Muscle layer of colon (tissue), 2 donors: ENCODE data around the gene CASQ2.

Source experiments
- H3K27ac ChIP-seq: one replicate; pipeline ENCODE4 v1.7.0; 2013; ENCODE audit warnings: low read depth, mild to moderate bottlenecking, low read length, moderate library complexity
- H3K27me3 ChIP-seq, 2 donors: one replicate each; pipeline ENCODE4 v1.7.0; 2013; ENCODE audit warnings: low read length in 2 of 2, mild to moderate bottlenecking in 2 of 2; ENCODE audit not compliant: insufficient read depth in 2 of 2, control insufficient read depth in 1 of 2
- H3K36me3 ChIP-seq: one replicate; pipeline ENCODE4 v1.7.0; 2013; ENCODE audit warnings: mild to moderate bottlenecking, low read length; ENCODE audit not compliant: insufficient read depth
- H3K4me1 ChIP-seq: one replicate; pipeline ENCODE4 v1.7.0; 2013; ENCODE audit warnings: mild to moderate bottlenecking, low read length; ENCODE audit not compliant: insufficient read depth
- H3K4me3 ChIP-seq, 2 donors: one replicate each; pipeline ENCODE4 v1.7.0; 2013; ENCODE audit warnings: low read length in 2 of 2, low read depth in 1 of 2, mild to moderate bottlenecking in 1 of 2, moderate library complexity in 1 of 2
- H3K9ac ChIP-seq: one replicate; pipeline ENCODE4 v1.7.0; 2013; ENCODE audit warnings: low read length
- H3K9me3 ChIP-seq: one replicate; pipeline ENCODE4 v1.7.0; 2013; ENCODE audit warnings: mild to moderate bottlenecking, low read length
- donor health status: abdominal sarcoma.
- donor health status: Adenocarcinoma of cecum.

Gene CASQ2

DNA sequence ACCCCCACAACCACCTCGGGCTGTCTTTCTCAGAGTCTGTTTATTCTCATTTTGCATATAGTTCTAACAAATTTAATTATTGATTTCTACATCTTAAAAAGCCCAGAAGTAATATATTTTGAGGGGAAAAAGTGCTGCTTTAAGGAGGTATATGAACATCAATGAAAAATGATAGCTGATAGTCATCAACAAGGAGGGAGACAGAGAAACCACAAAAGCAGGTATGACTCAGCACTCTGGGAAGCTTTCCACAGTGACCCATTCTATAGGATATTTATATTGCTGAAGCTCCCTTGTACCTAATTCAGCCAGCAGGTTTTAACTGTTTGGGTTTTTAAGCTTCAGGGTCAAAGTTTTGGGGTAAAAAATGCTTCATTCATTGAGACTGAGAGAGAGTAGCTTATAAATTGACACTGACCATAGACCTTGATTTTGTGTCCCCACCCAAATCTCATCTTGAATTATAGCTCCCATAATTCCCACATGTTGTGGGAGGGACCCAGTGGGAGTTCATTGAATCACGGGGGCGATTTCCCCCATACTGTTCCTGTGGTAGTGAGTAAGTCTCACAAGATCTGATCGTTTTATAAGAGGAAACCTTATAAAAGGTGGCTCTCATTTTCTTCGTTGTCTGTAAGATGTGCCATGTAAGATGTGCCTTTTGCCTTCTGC, 99.4 kb downstream of the CASQ2 start:
- Histone ChIP-seq H3K27me3 (no peaks in the 10 kb centered on the region), H3K27ac (no peak overlapping the region), H3K36me3 (peaks cover 17% of the 10 kb centered on the region), H3K4me3 (no peak overlapping the region), H3K9me3 (no peaks in the 10 kb centered on the region), H3K9ac (no peak overlapping the region), H3K4me1 (peaks cover 72% of the 10 kb centered on the region)

DNA sequence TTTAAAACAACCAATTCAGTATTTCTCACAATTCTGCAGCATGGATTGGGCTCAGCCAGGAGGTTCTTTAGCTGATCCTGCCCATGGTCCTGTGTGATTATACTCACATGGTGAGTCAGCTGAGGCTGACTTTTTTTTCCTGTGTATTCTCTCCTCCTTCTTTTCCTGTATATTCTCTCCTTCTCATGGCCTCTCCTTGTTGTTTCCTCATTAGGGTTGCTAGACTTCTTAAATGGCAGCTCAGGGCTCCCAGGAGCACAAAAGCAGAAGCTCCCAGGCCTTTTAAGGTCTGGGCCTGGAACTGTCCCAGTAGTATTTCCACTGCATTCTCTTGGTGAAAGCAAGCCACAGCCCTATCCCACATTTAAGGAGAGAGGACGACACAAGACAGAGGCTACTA, 99.9 kb downstream of the CASQ2 start:
- H3K27me3 ChIP-seq, result no peaks in the 10 kb centered on the region
- H3K9me3 ChIP-seq, result no peaks in the 10 kb centered on the region
- no peak overlapping the region for H3K9ac ChIP-seq
- no peak overlapping the region for H3K4me3 ChIP-seq
- H3K4me1 ChIP-seq, result peaks cover 66% of the 10 kb centered on the region
- no peak overlapping the region for H3K27ac ChIP-seq
- H3K36me3 ChIP-seq, result peaks cover 22% of the 10 kb centered on the region

DNA sequence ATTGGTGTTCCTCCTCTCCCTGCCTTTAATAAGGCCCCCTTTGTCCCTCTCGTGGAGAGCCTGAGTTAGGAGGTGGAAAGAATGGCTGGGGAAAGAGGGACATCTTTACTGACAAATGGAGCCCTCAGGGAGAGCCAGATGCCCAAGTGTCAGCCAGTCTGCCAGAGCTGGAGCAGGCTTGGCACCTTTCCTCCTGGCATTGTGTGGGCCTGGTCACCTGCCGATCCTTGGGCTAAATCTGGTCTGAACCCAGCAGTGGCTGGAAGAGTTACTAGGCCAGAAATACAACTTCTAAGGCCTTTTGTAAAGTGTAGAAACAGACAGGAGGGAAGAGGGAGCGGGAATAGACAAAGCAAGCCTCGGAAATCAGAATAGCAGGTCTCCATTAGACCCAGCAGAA, 101.8 kb downstream of the CASQ2 start:
- Histone ChIP-seq H3K9ac (no peak overlapping the region), H3K27me3 (no peaks in the 10 kb centered on the region), H3K4me3 (no peak overlapping the region), H3K27ac (no peak overlapping the region), H3K4me1 (peaks cover 48% of the 10 kb centered on the region), H3K9me3 (no peaks in the 10 kb centered on the region), H3K36me3 (peaks cover 29% of the 10 kb centered on the region)

DNA sequence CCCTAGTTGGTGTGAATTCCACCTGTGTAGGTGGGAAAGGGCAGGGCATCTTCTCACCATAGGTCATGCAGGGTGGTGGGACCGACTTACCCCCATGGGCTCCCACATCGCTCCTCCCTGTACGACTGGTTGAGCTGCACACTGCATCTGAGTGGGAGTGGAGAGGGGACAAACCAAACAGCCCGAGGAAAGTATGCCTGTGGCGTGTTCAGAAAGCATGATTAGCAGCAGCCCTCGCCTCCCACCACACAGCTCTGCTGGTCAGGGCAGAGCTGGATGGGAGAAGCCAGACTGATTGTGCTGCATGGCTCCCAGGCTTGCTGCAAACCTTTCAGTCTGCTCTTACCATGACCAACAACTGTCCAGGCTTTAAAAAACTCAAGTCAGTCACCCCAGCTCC, 102.3 kb downstream of the CASQ2 start:
- no peaks in the 10 kb centered on the region for H3K9me3 ChIP-seq
- H3K27ac ChIP-seq, result no peak overlapping the region
- H3K36me3 ChIP-seq, result peaks cover 29% of the 10 kb centered on the region
- H3K27me3 ChIP-seq, result no peaks in the 10 kb centered on the region
- no peak overlapping the region for H3K4me3 ChIP-seq
- peaks cover 43% of the 10 kb centered on the region for H3K4me1 ChIP-seq
- H3K9ac ChIP-seq, result no peak overlapping the region

DNA sequence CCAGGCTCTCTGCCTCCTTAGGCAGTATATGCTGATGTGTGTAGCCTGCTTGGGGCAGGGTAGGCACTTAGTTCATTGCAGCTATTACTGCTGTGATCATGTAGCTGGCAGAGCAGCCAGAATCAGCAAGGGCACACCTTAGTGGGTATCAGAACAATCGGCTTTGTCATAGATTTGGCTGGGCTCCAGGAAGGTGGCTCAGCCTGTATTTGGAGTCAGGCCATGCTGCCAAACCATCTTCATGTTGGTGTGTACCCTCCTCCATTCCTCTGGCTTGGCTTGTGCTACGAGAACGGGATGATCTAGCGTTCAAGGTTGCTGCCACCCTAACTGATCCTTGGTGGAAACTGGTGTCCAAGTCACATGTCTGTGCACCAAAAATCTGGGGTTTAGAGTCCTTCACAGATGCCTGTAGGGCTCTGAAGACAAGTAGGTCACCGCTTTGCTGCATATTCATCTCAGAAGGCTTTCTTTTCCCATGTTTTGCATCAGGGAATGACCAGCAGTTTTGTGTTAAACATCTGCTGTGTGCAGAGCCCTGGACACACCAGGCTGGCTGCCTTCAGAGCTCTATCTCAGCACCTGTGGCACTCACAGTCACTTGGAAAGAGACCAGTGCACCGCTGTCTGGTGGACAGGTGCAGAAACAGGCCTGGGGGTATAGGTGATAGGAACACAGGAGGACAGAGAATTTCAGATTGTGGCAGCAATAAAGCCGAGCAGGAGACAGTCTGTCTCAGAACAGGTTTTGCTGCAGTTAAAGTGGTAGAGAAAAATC, 103.0 kb downstream of the CASQ2 start:
- Histone ChIP-seq H3K36me3 (peaks cover 34% of the 10 kb centered on the region), H3K9me3 (no peaks in the 10 kb centered on the region), H3K4me1 (peaks cover 36% of the 10 kb centered on the region), H3K9ac (no peak overlapping the region), H3K27ac (no peak overlapping the region), H3K27me3 (no peaks in the 10 kb centered on the region), H3K4me3 (no peak overlapping the region)

DNA sequence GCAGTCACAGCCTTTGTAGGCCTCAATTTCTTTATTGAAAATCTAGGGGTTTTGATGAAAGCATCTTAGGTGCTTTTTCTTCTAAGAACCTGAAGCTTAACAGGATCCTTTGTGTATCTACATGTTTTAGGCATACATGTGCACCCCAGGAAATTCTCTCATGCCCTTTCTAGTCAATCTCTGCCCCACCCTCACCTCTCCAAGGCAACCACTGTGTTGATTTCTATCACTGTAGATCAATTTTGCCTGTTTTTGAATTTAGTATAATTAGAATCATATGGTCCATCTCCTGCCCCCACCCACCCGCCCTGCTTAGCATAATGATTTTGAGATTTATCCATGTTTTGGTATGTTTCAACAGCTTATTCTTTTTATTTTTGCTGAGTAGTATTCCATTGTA, 107.4 kb downstream of the CASQ2 start:
- H3K4me3 ChIP-seq, result no peak overlapping the region
- H3K27me3 ChIP-seq, result no peaks in the 10 kb centered on the region
- H3K36me3 ChIP-seq, result peaks cover 43% of the 10 kb centered on the region
- H3K4me1 ChIP-seq, result peaks cover 6% of the 10 kb centered on the region
- no peak overlapping the region for H3K9ac ChIP-seq
- H3K27ac ChIP-seq, result no peak overlapping the region
- no peaks in the 10 kb centered on the region for H3K9me3 ChIP-seq

DNA sequence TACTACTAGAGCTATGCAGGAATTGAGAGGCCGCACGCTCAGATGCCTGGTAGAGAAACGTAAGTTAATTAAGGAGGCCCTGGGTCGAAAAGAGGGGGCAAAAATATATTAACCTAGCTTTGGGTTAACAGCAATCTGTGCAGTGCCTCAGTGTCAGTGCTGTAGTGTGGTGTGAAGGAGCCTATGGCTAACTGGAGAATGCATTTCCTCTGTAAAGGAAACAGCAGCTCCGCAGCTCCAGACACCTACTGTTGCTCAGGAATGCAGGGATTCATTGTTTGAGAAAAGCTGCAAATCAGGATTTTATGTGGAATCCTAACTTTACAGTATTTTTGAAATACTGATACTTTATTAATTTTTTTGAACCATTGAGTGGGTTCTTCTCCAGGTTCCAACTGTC, 108.4 kb downstream of the CASQ2 start:
- Histone ChIP-seq H3K9me3 (no peaks in the 10 kb centered on the region), H3K36me3 (peaks cover 36% of the 10 kb centered on the region), H3K9ac (no peak overlapping the region), H3K4me1 (peaks cover 13% of the 10 kb centered on the region), H3K27me3 (no peaks in the 10 kb centered on the region), H3K4me3 (no peak overlapping the region), H3K27ac (no peak overlapping the region)

DNA sequence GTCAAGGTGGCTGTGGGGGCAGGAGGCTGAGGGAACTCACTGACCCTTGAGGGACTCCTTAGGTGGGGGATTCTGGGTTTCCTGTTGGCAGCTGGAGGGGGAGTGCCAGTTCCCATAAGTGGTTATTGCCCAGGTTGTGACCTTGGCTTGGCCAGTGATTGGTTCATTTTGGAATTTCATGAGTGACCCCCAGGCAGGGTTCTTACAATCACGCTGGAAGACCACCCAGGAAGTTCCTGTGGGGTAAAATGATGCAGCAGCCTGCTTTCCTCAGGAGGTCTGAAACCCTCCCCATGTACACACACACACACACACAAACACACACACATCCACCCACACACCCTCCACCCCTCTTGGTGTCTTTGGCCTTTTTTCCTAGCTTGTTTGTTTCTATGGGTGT, 109.9 kb downstream of the CASQ2 start:
- H3K9ac ChIP-seq, result no peak overlapping the region
- H3K36me3 ChIP-seq, result peaks cover 21% of the 10 kb centered on the region
- H3K9me3 ChIP-seq, result no peaks in the 10 kb centered on the region
- H3K4me1 ChIP-seq, result peaks cover 19% of the 10 kb centered on the region
- no peaks in the 10 kb centered on the region for H3K27me3 ChIP-seq
- H3K4me3 ChIP-seq, result no peak overlapping the region
- H3K27ac ChIP-seq, result no peak overlapping the region

DNA sequence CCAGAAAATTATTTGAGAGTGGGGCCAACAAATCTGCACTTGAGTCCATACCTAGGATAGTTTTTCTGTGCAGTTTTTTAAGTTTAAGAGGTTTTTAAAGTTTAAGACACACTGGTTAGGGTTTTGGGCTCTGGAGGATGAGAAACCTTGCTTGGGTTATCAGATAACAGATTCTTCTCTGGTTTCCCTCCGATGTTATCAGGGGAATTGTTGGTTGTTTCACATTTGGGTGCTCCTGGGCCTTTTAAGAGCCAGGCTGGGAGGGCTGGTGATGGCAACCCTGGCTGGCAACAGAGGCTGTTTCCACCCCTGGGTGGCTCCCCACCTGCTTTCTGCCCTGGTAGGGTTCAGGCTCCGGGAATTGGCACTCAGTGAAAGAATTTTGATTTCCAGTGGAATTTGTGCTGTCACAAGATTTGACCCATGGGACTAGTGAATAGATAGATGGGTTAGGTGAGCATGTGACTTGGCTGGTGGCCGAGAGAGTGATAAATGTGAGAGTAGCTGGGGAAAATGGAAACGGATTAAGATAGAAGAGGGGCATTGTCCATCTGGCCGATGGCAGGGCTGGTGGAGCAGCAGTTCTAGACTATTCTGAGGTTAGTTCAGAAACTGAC, 111.9 kb downstream of the CASQ2 start:
- no peak overlapping the region for H3K9ac ChIP-seq
- H3K27ac ChIP-seq, result no peak overlapping the region
- H3K36me3 ChIP-seq, result peaks cover 26% of the 10 kb centered on the region
- no peak overlapping the region for H3K4me3 ChIP-seq
- H3K9me3 ChIP-seq, result no peaks in the 10 kb centered on the region
- no peaks in the 10 kb centered on the region for H3K27me3 ChIP-seq
- H3K4me1 ChIP-seq, result peaks cover 19% of the 10 kb centered on the region

DNA sequence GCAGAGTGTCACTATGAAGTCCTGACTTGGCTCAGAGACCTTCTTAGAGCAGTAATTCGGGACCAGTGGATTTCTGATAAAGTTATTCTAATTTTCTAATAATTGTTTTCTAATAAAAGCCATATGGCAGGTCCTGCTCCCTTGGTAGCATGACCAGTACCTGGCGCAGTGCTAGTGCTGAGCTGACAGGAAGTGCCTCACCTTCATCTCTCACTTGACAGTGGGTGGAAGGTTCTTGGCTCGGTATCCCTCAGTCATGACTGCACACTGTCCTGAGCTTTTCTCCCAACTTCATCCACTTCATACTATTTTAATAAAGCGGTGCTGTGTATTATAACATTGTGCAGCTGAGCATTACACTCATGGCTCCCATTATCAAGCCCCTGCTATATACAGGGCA, 112.6 kb downstream of the CASQ2 start:
- no peaks in the 10 kb centered on the region for H3K9me3 ChIP-seq
- no peak overlapping the region for H3K27ac ChIP-seq
- H3K27me3 ChIP-seq, result no peaks in the 10 kb centered on the region
- H3K9ac ChIP-seq, result no peak overlapping the region
- peaks cover 29% of the 10 kb centered on the region for H3K36me3 ChIP-seq
- no peak overlapping the region for H3K4me3 ChIP-seq
- peaks cover 19% of the 10 kb centered on the region for H3K4me1 ChIP-seq

DNA sequence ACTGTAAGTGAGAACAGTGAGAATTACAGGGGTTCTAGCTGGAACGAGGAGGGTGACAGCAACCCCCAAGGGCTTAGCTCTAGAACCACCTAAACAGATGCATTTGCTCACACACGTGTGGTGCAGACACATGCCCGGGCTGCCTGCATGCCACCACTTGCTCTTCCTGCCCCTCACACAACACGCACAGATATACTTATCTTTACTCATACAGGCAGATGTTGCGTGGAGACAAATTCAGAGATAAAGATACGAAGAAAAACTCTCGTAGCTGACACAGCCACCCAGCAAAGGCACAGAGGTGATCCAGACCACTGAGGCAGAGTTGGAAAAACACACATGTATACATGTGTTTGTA, 113.2 kb downstream of the CASQ2 start:
- Histone ChIP-seq H3K9me3 (no peaks in the 10 kb centered on the region), H3K4me3 (no peak overlapping the region), H3K9ac (no peak overlapping the region), H3K4me1 (peaks cover 22% of the 10 kb centered on the region), H3K36me3 (peaks cover 23% of the 10 kb centered on the region), H3K27me3 (no peaks in the 10 kb centered on the region), H3K27ac (no peak overlapping the region)
